Tibial nerve (tissue), 4 donors: Measurements from ENCODE around the gene TNPO1. TPM values are rescaled to one million over a fixed set of nuclear protein-coding genes. Genes with fewer than 3 reads are reported as not detected.

Experiments
- DNase-seq, 2 donors: peaks; one replicate each; pipeline ENCODE4 v3.0.0-alpha.2; 2019; ENCODE audit warnings: low spot score in 2 of 2
- H3K27ac ChIP-seq, 4 donors: fragments of 200-600 bp; sonication (generic) in 3 of 4; one replicate each; pipeline ENCODE4 v1.5.1; 2017 to 2019; ENCODE audit warnings: mild to moderate bottlenecking in 1 of 4
- H3K27me3 ChIP-seq, 2 donors: fragments of 200-600 bp; sonication (generic) in 1 of 2; one replicate each; pipeline versions ENCODE4 v1.5.1 to v1.6.0; 2017 to 2019
- H3K36me3 ChIP-seq, 3 donors: fragments of 200-600 bp; sonication (generic); one replicate each; pipeline ENCODE4 v1.5.1; 2018 to 2019
- H3K4me1 ChIP-seq, 4 donors: fragments of 200-600 bp; sonication (generic) in 3 of 4; one replicate each; pipeline ENCODE4 v1.5.1; 2017 to 2019
- H3K4me3 ChIP-seq, 4 donors: fragments of 200-600 bp; sonication (generic) in 3 of 4; one replicate each; pipeline ENCODE4 v1.5.1; 2017 to 2019; ENCODE audit warnings: mild to moderate bottlenecking in 1 of 4, moderate library complexity in 1 of 4
- H3K9me3 ChIP-seq, 4 donors: fragments of 200-600 bp; sonication (generic) in 3 of 4; one replicate each; pipeline ENCODE4 v1.5.1; 2017 to 2019
- EP300 ChIP-seq, 2 donors: sonication (generic); formaldehyde crosslinking; IDR thresholded peaks; one replicate each; pipeline ENCODE4 v1.6.1; 2017; ENCODE audit warnings: antibody characterized with exemption in 2 of 2, mild to moderate bottlenecking in 1 of 2
- POLR2A ChIP-seq, 2 donors: fragments of 450-650 bp; IDR thresholded peaks; one replicate each; pipeline ENCODE4 v1.6.1; 2017; ENCODE audit warnings: antibody characterized with exemption in 2 of 2, mild to moderate bottlenecking in 2 of 2, moderate library complexity in 2 of 2
- WGBS, 2 donors: methylation state at CpG; one replicate each; pipeline ENCODE4 v1.1.5; 2018; 5-methylcytosine and 5-hydroxymethylcytosine counted together
- small RNA-seq: library from RNA; depleted of rRNA; stranded (forward); fragments of <200 nt; gene quantifications from one replicate; pipeline ENCODE3, GENCODE V24; 2016
- total RNA-seq, 4 donors: library from RNA; depleted of rRNA; stranded (reverse); fragments of >200 nt; gene quantifications; one replicate each; pipeline ENCODE4 v1.1.0, GENCODE V29; 2016
- TF ChIP-seq, protein P1 (sequence below), 5 experiments: fragments of 200-600 bp in 3 of 5; fragments of 450-650 bp in 2 of 5; sonication (generic) in 3 of 5; IDR thresholded peaks; one replicate each; pipeline ENCODE4 v1.5.1; 2016 to 2019; ENCODE audit warnings: antibody characterized with exemption in 5 of 5, mild to moderate bottlenecking in 3 of 5, moderate library complexity in 2 of 5

Gene TNPO1
- total RNA-seq, 4 donors from 2014 or later = 58.2 to 106 (median 81.4) TPM

GRCh38 chr5:72959257-72959656, 142.8 kb downstream of the TNPO1 start:
- TF ChIP-seq POLR2A (IDR thresholded peaks at IDR 0.05) (no peak), EP300 (IDR thresholded peaks at IDR 0.05) (no peak)
- TF ChIP-seq, protein P1, sequence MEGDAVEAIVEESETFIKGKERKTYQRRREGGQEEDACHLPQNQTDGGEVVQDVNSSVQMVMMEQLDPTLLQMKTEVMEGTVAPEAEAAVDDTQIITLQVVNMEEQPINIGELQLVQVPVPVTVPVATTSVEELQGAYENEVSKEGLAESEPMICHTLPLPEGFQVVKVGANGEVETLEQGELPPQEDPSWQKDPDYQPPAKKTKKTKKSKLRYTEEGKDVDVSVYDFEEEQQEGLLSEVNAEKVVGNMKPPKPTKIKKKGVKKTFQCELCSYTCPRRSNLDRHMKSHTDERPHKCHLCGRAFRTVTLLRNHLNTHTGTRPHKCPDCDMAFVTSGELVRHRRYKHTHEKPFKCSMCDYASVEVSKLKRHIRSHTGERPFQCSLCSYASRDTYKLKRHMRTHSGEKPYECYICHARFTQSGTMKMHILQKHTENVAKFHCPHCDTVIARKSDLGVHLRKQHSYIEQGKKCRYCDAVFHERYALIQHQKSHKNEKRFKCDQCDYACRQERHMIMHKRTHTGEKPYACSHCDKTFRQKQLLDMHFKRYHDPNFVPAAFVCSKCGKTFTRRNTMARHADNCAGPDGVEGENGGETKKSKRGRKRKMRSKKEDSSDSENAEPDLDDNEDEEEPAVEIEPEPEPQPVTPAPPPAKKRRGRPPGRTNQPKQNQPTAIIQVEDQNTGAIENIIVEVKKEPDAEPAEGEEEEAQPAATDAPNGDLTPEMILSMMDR (IDR thresholded peaks at IDR 0.05) = no peak
- no peak for DNase-seq
- Histone ChIP-seq H3K27ac (no peak overlapping the region), H3K36me3 (peaks cover 0 to 9% (median 0%) of the 10 kb centered on the region in 3 donors), H3K4me3 (no peak overlapping the region), H3K4me1 (peaks cover 0 to 44% (median 18%) of the 10 kb centered on the region in 4 donors), H3K27me3 (no peaks in the 10 kb centered on the region), H3K9me3 (no peaks in the 10 kb centered on the region)
- 96 to 98% methylated on average over 1 of the region's 1 CpG for WGBS, 2 donors

Small RNA genes lying within 50 kb of the gene (small RNA-seq; reads per million reads assigned to genes)
- gene MIR4804 = not detected
- not detected for gene RF00019

Other genes starting within 250 kb of the TNPO1 start
- 10 to 100 TPM; 24.9 to 37.5 (median 30.7) TPM for gene FCHO2, start 139.4 kb downstream of the TNPO1 start, total RNA-seq